ENCODE measurements around the gene TAGLN. TPM values are rescaled to one million over a fixed set of nuclear protein-coding genes. Genes with fewer than 3 reads are reported as not detected.

Gene TAGLN
- total and polyA plus RNA-seq, 2 of the 8 experiments (the other 6 are each of a cell fraction or from before 2014, with no cell fraction given): 140 to 300 TPM

- TF ChIP-seq YY1 (IDR thresholded peaks at IDR 0.05; ENCODE audit: low read depth, low read length) (no peak), CHD2 (IDR thresholded peaks at IDR 0.05; ENCODE audit: low read length) (no peak), KDM1A (IDR thresholded peaks at IDR 0.05; ENCODE audit: borderline replicate concordance, low read length) (no peak), SIRT6 (IDR thresholded peaks at IDR 0.05; ENCODE audit: low read length) (no peak)
Measured at GRCh38 chr11:117188620-117189081, 10.5 kb upstream of the TAGLN start (continued).
